KG1 (cell line): ENCODE data around the gene GATAD2A.
A peak's percentile ranks its signal among the peaks of the same experiment; 100 is the strongest.
"Not testable (repeated sequence)": the region's sequence is repeated elsewhere in the genome, so short reads cannot be mapped to it uniquely, and the experiment has no call there.

ENCODE experiments used
- DNase-seq: peaks from one replicate; lab custom pipeline; 2025; lab: John Stamatoyannopoulos, UW

Gene GATAD2A

GRCh38 chr19:19404879-19405860 is at the start of gene GATAD2A:
Gene GATAD2A (plus strand): TSS chr19:19405675. CDS start chr19:19465346, 59,671 bp downstream.
- peak; percentile 73 for DNase-seq

- no peak for DNase-seq
Measured at GRCh38 chr19:19356500-19356899, 49.0 kb upstream of the GATAD2A start.

GRCh38 chr19:19356901-19357566 is 48.4 kb upstream of the GATAD2A start:
- no peak for DNase-seq

- DNase-seq, result peak; percentile 52
Measured at GRCh38 chr19:19361075-19361594, 44.3 kb upstream of the GATAD2A start.

GRCh38 chr19:19362075-19362474 is 43.4 kb upstream of the GATAD2A start:
- DNase-seq, result no peak

- DNase-seq, result peak; percentile 58
Measured at GRCh38 chr19:19366434-19367396, 38.8 kb upstream of the GATAD2A start.

GRCh38 chr19:19368087-19368486 is 37.4 kb upstream of the GATAD2A start:
- no peak for DNase-seq

- no peak for DNase-seq
Measured at GRCh38 chr19:19371059-19371458, 34.4 kb upstream of the GATAD2A start.

- DNase-seq, result peak; percentile 59
Measured at GRCh38 chr19:19372656-19373416, 32.6 kb upstream of the GATAD2A start.

- no peak for DNase-seq
Measured at GRCh38 chr19:19379527-19379926, 25.9 kb upstream of the GATAD2A start.

- not testable (repeated sequence) for DNase-seq
Measured at GRCh38 chr19:19380316-19380715, 25.2 kb upstream of the GATAD2A start.

- no peak for DNase-seq
Measured at GRCh38 chr19:19381007-19381926, 24.2 kb upstream of the GATAD2A start.

GRCh38 chr19:19382118-19382517 is 23.4 kb upstream of the GATAD2A start:
- no peak for DNase-seq

GRCh38 chr19:19384486-19384885 is 21.0 kb upstream of the GATAD2A start:
- DNase-seq, result no peak

- DNase-seq, result peak; percentile 100
Measured at GRCh38 chr19:19385131-19385895, 20.2 kb upstream of the GATAD2A start.

- DNase-seq, result no peak
Measured at GRCh38 chr19:19385896-19386869, 19.3 kb upstream of the GATAD2A start.

GRCh38 chr19:19387108-19387507 is 18.4 kb upstream of the GATAD2A start:
- no peak for DNase-seq
